Uterus (tissue), 4 donors: ENCODE measurements around the gene TANGO6. TPM values are rescaled to one million over a fixed set of nuclear protein-coding genes. Genes with fewer than 3 reads are reported as not detected.

Experiments used
- DNase-seq, 2 donors: peaks; one replicate each; pipeline ENCODE4 v3.0.0-alpha.2; 2019 to 2020
- H3K27ac ChIP-seq, 2 donors: fragments of 200-600 bp; sonication (generic); 1 replicate in 1 of 2; 2 replicates in 1 of 2; pipeline ENCODE4 v1.5.1; 2016 to 2018
- H3K27me3 ChIP-seq, 2 donors: fragments of 200-600 bp; sonication (generic); one replicate each; pipeline ENCODE4 v1.5.1; 2018 to 2019; ENCODE audit warnings: control low read depth in 1 of 2
- H3K36me3 ChIP-seq, 2 donors: fragments of 200-600 bp; sonication (generic); one replicate each; pipeline ENCODE4 v1.5.1; 2019; ENCODE audit warnings: control low read depth in 1 of 2
- H3K4me1 ChIP-seq, 2 donors: fragments of 200-600 bp; sonication (generic); one replicate each; pipeline ENCODE4 v1.5.1; 2018 to 2019; ENCODE audit warnings: control low read depth in 1 of 2
- H3K4me3 ChIP-seq, 2 donors: fragments of 200-600 bp; sonication (generic); 1 replicate in 1 of 2; 2 replicates in 1 of 2; pipeline ENCODE4 v1.5.1; 2018 to 2019; ENCODE audit warnings: mild to moderate bottlenecking in 1 of 2
- H3K9me3 ChIP-seq, 2 donors: fragments of 200-600 bp; sonication (generic); one replicate each; pipeline ENCODE4 v1.5.1; 2019; ENCODE audit warnings: control low read depth in 1 of 2
- POLR2A ChIP-seq, 2 donors: fragments of 450-650 bp; IDR thresholded peaks; one replicate each; pipeline ENCODE4 v1.6.1; 2016; ENCODE audit warnings: antibody characterized with exemption in 2 of 2, mild to moderate bottlenecking in 1 of 2, moderate library complexity in 1 of 2
- intact Hi-C: fragments of 100-400 bp; cut with DNase I; formaldehyde crosslinking; loops from one replicate; pipeline ENCODE4 v1.15.1; 2023; ENCODE audit warnings: low total_unique reads
- total RNA-seq, 4 donors: library from RNA; depleted of rRNA in 3 of 4; stranded (reverse); fragments of >200 nt in 3 of 4; gene quantifications; one replicate each; pipeline versions ENCODE4 v1.1.0 to v1.2.4, GENCODE V29; 2014 to 2023
- TF ChIP-seq, protein P1 (sequence below), 4 experiments: fragments of 200-600 bp in 2 of 4; fragments of 450-650 bp in 2 of 4; sonication (generic) in 2 of 4; IDR thresholded peaks; one replicate each; pipeline ENCODE4 v1.5.1; 2016 to 2019; ENCODE audit warnings: antibody characterized with exemption in 4 of 4, mild to moderate bottlenecking in 2 of 4, moderate library complexity in 1 of 4
- donor health status: DM: yes; HTN: yes; CAD: no.

TANGO6 gene
- total RNA-seq, 4 donors from 2014 or later: 21.5 to 44.9 (median 37.5) TPM

DNA sequence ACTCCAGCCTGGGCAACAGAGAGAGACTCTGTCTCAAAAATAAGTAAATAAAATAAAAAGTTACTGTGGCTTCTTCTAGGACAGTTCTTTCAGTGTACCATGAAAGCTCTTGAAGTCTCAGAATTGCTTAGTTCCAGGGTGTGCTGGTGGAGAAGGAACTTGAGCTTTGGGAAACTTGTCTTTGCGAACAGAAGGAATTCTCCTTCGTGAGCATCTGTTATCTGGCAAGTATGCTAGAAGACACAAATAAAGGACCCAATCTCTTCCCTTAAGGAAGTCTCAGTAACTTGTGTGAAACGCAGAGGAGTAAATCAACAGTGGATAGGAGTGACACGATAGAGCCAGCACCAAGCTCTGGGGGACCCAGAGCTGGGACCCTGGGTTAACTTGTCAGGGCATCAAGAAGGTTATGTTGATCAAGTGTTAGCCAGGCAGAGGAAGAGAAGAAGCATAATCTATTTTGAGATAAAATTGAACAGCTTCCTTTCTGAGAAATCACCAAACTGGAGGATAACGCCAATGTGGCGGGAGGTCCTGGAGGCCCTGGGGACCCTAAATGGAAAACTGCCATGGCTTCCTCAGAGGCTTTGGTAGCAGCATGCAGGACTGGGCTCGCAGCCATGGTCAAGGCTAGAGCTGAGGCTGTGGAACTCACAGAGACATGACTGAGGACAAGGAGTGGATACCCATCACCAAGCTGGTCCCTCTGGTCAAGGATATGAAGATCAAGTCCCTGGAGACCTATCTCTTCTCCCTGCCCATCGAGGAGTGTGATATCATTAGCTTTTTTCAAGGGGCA, 190.0 kb downstream of the TANGO6 start:
- no peak overlapping the region for H3K4me3 ChIP-seq
- intact Hi-C loops: no loop called here
- TF ChIP-seq, protein P1, sequence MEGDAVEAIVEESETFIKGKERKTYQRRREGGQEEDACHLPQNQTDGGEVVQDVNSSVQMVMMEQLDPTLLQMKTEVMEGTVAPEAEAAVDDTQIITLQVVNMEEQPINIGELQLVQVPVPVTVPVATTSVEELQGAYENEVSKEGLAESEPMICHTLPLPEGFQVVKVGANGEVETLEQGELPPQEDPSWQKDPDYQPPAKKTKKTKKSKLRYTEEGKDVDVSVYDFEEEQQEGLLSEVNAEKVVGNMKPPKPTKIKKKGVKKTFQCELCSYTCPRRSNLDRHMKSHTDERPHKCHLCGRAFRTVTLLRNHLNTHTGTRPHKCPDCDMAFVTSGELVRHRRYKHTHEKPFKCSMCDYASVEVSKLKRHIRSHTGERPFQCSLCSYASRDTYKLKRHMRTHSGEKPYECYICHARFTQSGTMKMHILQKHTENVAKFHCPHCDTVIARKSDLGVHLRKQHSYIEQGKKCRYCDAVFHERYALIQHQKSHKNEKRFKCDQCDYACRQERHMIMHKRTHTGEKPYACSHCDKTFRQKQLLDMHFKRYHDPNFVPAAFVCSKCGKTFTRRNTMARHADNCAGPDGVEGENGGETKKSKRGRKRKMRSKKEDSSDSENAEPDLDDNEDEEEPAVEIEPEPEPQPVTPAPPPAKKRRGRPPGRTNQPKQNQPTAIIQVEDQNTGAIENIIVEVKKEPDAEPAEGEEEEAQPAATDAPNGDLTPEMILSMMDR (IDR thresholded peaks at IDR 0.05): no peak
- no peak for TF ChIP-seq POLR2A (IDR thresholded peaks at IDR 0.05)
- H3K36me3 ChIP-seq: no peaks in the 10 kb centered on the region
- no peak overlapping the region for H3K27ac ChIP-seq
- no peaks in the 10 kb centered on the region for H3K27me3 ChIP-seq
- H3K4me1 ChIP-seq: no peaks in the 10 kb centered on the region
- no peak for DNase-seq
- no peaks in the 10 kb centered on the region for H3K9me3 ChIP-seq

DNA sequence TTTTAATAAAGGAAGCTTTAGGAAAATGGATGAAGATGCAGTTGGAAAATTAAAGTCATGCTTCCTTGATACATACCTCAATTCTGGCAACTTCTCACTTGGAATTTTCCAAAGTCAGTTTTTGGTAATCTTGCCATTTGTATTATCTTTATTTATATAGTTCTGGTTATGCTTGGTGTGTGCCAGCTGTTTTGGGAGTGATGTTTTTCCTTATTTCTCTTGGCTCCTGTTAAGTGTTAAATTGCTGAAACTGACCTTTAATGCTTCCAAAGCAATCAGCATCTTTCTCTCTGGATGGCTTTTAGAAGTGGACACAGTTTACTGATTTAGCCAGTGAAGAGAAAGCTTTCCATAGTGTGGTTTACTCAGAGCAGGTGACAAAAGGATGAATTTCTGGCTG, 192.0 kb downstream of the TANGO6 start:
- intact Hi-C loops: no loop called here
- Histone ChIP-seq H3K27ac (no peak overlapping the region), H3K27me3 (no peaks in the 10 kb centered on the region), H3K4me1 (no peaks in the 10 kb centered on the region), H3K4me3 (no peak overlapping the region), H3K36me3 (no peaks in the 10 kb centered on the region), H3K9me3 (no peaks in the 10 kb centered on the region)
- no peak for DNase-seq
- TF ChIP-seq POLR2A (IDR thresholded peaks at IDR 0.05): no peak
- TF ChIP-seq, protein P1 (IDR thresholded peaks at IDR 0.05): no peak

DNA sequence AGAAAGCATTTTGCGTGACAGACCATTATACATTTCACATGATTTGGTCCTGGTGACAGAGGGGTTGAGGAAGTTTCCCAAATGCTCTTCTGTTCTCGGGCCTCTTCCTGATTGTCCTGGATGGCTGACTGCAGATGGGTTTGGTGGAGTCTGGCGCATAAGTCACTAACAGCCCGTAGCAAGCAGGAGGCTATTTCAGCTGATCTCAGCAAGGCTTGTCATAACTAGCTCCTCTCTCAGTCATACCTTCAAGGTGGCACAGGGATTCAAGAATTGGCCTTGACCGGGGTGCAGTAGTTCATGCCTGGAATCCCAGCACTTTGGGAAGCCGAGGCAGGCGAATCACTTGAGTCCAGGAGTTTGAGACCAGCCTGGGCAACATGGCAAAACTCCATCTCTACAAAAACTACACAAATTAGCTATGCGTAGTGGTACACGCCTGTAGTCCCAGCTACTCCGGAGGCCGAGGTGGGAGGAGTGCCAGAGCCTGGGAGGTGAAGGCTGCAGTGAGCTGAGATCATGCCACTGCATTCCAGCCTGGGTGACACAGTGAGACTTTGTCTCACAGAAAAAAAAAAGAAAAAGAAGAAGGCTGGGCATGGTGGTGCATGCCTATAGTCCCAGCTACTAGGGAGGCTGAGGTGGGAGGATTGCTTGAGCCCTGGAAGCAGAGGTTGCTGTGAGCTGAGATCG, 193.2 kb downstream of the TANGO6 start:
- DNase-seq: no peak
- TF ChIP-seq, protein P1 (IDR thresholded peaks at IDR 0.05): no peak
- no peak for TF ChIP-seq POLR2A (IDR thresholded peaks at IDR 0.05)
- H3K9me3 ChIP-seq: no peaks in the 10 kb centered on the region
- no peak overlapping the region for H3K27ac ChIP-seq
- no peaks in the 10 kb centered on the region for H3K4me1 ChIP-seq
- H3K36me3 ChIP-seq: no peaks in the 10 kb centered on the region
- no peaks in the 10 kb centered on the region for H3K27me3 ChIP-seq
- intact Hi-C loops: no loop called here
- H3K4me3 ChIP-seq: no peak overlapping the region

DNA sequence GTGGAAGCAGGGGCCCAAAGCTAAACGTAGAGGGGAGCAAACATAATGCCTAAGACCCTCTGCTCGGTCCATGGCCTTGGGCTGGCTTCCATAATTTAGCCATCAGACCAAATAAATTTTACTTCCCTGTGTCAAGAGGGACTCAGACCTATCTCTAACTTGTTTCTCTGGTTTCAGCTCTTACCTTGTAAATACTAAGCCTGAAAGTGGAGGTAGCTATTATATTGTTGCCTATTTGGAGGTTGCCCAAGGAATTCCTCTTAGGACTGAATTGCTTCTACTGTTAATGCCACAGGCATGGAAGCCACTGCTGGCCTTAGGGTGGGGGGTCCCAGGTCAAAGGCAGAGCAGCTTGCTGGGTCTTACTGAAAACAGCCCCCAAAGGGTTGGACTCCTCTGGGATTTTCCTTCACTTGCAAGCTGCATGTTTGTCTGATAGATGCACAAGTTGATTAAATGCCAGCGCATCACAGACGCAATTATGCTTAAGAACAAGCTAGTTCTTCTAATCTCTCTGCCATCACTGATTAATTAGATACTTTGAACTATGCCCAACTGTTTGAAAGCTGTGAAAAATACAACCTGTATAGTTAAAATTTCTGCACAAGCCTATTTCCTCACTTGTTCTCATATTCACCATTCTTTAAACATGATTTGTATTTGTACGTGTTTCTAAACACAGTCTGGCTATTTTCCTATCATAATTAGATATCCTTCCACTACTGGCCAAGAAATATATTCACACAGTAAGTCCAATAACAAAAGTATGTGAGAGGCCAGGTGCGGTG, 194.2 kb downstream of the TANGO6 start:
- Histone ChIP-seq H3K36me3 (no peaks in the 10 kb centered on the region), H3K4me1 (no peaks in the 10 kb centered on the region), H3K4me3 (no peak overlapping the region), H3K27me3 (no peaks in the 10 kb centered on the region), H3K27ac (no peak overlapping the region), H3K9me3 (no peaks in the 10 kb centered on the region)
- no peak for DNase-seq
- intact Hi-C loops: no loop called here
- no peak for TF ChIP-seq POLR2A (IDR thresholded peaks at IDR 0.05)
- TF ChIP-seq, protein P1 (IDR thresholded peaks at IDR 0.05): no peak
